Measurements from ENCODE around the gene GALNT10.
A peak's percentile ranks its signal among the peaks of the same experiment; 100 is the strongest.

Gene GALNT10, protein sequence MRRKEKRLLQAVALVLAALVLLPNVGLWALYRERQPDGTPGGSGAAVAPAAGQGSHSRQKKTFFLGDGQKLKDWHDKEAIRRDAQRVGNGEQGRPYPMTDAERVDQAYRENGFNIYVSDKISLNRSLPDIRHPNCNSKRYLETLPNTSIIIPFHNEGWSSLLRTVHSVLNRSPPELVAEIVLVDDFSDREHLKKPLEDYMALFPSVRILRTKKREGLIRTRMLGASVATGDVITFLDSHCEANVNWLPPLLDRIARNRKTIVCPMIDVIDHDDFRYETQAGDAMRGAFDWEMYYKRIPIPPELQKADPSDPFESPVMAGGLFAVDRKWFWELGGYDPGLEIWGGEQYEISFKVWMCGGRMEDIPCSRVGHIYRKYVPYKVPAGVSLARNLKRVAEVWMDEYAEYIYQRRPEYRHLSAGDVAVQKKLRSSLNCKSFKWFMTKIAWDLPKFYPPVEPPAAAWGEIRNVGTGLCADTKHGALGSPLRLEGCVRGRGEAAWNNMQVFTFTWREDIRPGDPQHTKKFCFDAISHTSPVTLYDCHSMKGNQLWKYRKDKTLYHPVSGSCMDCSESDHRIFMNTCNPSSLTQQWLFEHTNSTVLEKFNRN

DNA sequence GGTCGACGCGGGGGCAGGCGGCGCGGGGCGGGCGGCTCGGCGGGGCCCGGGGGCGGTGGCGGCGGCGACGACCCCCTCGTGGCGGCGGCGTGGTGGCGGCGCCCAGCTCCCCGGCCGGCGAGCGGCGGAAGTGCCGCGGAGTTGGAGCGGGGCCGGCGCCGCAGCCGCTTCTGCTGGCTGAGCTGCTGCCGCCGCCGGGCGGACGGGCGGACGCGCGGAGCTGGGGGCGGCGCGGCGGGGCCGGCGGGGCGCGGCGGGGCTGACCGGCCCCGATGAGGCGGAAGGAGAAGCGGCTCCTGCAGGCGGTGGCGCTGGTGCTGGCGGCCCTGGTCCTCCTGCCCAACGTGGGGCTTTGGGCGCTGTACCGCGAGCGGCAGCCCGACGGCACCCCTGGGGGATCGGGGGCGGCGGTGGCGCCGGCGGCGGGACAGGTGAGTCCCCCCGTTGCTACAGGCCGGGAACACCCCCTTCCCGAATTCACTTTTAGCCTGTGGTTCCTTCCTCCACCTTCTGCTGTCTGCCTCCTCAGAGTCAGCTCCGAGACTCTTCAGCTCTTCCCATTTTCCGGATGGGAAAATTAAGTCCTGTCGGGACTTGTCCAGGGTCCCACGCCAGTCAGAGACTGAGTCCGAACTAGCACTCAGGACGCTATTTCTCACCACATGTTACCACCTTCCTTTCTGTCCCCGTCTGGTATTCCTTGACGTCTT is at the start of gene GALNT10:
TSS of gene GALNT10 (plus strand) at position 139 of the 710 bp plus-strand sequence. CDS start at position 273, 134 bp downstream.
- Histone ChIP-seq H4K20me1 (ENCODE audit: insufficient read depth, low read length) (peaks cover 3% of the 10 kb centered on the region; the same call in 1 of the 2 replicates), H2AFZ (ENCODE audit: low read depth, low read length) (peak within 1 kb of the TSS; percentile 73), H3K27me3 (ENCODE audit: insufficient read depth, low read length, poor library complexity) (no peaks in the 10 kb centered on the region), H3K4me1 (ENCODE audit: insufficient read depth, low read length) (peaks cover 35% of the 10 kb centered on the region), H3K36me3 (ENCODE audit: insufficient read depth, low read length) (peaks cover 6% of the 10 kb centered on the region; the same call in 1 of the 2 replicates), H3K4me2 (ENCODE audit: insufficient read depth, low read length) (peak within 1 kb of the TSS; percentile 87), H3K9ac (ENCODE audit: low read depth, low read length) (peak within 1 kb of the TSS; percentile 75), H3K9me3 (ENCODE audit: insufficient read depth, low read length, severe bottlenecking) (no peaks in the 10 kb centered on the region), H3K4me3 (ENCODE audit: low read depth in 1 of 2, low read length in 2 of 2) (peak within 1 kb of the TSS; percentile 65 to 70; a peak in 3 of 4 replicates), H3K79me2 (ENCODE audit: insufficient read depth, low read length) (0 out of 2 replicates have a peak, but pooled peaks cover 3% of the 10 kb centered on the region), H3K27ac (ENCODE audit: low read length) (peak within 1 kb of the TSS; percentile 49)
- ATAC-seq (ENCODE audit: insufficient read depth, low read depth) (peak; percentile 62), DNase-seq (peak; percentile 63)
- TF ChIP-seq, protein P1, sequence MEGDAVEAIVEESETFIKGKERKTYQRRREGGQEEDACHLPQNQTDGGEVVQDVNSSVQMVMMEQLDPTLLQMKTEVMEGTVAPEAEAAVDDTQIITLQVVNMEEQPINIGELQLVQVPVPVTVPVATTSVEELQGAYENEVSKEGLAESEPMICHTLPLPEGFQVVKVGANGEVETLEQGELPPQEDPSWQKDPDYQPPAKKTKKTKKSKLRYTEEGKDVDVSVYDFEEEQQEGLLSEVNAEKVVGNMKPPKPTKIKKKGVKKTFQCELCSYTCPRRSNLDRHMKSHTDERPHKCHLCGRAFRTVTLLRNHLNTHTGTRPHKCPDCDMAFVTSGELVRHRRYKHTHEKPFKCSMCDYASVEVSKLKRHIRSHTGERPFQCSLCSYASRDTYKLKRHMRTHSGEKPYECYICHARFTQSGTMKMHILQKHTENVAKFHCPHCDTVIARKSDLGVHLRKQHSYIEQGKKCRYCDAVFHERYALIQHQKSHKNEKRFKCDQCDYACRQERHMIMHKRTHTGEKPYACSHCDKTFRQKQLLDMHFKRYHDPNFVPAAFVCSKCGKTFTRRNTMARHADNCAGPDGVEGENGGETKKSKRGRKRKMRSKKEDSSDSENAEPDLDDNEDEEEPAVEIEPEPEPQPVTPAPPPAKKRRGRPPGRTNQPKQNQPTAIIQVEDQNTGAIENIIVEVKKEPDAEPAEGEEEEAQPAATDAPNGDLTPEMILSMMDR (IDR thresholded peaks at IDR 0.05; ENCODE audit: borderline replicate concordance, extremely low read depth, low read length, poor library complexity, severe bottlenecking), result no peak
- TF ChIP-seq EZH2 (IDR thresholded peaks at IDR 0.05; ENCODE audit: borderline replicate concordance, low read depth, low read length, severe bottlenecking), result no peak

DNA sequence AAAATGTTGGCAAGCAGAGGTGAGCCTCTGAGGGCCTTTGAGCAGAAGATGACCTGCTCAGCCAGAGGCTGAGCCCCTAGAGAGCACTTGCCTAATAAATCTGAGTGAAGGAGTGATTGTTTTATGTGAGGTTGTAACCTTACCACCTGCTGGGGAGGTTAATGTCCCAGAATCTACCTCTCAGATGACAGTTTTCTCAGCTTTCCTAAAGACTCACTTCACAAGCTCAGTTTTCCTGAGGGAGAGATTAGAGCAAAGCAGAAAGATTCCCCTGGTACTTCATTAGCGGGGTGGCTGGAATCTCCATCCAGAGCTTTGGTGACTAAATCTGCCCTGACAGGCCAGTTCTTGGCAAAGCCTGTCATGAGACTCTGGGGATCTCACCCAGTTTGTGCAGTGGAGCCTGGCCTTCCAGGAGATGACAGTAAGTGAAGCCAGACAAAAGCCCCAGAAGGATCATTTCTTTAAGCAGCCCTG is 48.8 kb upstream of the GALNT10 start:
- Histone ChIP-seq H2AFZ (ENCODE audit: low read depth, low read length) (no peak overlapping the region), H3K79me2 (ENCODE audit: insufficient read depth, low read length) (no peaks in the 10 kb centered on the region), H3K4me3 (ENCODE audit: low read depth in 1 of 2, low read length in 2 of 2) (no peak overlapping the region), H4K20me1 (ENCODE audit: insufficient read depth, low read length) (no peaks in the 10 kb centered on the region), H3K27ac (ENCODE audit: low read length) (no peak overlapping the region), H3K36me3 (ENCODE audit: insufficient read depth, low read length) (no peaks in the 10 kb centered on the region), H3K4me1 (ENCODE audit: insufficient read depth, low read length) (no peaks in the 10 kb centered on the region), H3K9ac (ENCODE audit: low read depth, low read length) (no peak overlapping the region), H3K27me3 (ENCODE audit: insufficient read depth, low read length, poor library complexity) (no peaks in the 10 kb centered on the region), H3K9me3 (ENCODE audit: insufficient read depth, low read length, severe bottlenecking) (no peaks in the 10 kb centered on the region), H3K4me2 (ENCODE audit: insufficient read depth, low read length) (no peak overlapping the region)
- TF ChIP-seq, protein P1 (IDR thresholded peaks at IDR 0.05; ENCODE audit: borderline replicate concordance, extremely low read depth, low read length, poor library complexity, severe bottlenecking), result no peak
- TF ChIP-seq EZH2 (IDR thresholded peaks at IDR 0.05; ENCODE audit: borderline replicate concordance, low read depth, low read length, severe bottlenecking), result no peak
- ATAC-seq (ENCODE audit: insufficient read depth, low read depth), result no peak
- DNase-seq, result no peak

DNA sequence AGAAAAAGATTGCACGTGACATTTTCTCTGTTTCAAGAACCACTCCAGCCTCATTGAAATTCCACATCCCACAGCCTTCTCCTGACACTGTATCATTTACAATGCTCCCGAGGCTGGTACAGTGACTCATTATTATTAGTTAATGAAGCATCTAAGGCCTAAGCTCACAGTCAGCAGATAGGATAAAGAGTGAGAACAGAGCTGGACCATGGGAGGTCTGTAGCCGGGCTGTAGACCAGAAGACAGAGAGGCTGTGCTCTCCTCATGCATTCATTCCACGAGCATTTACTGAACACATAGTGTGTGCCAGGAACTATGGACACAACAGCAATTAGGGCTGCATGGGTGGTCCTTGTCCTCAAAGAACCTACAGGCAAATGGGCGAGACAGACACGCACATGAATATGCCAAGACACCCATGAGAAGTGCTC is 47.3 kb upstream of the GALNT10 start:
- no peak for ATAC-seq (ENCODE audit: insufficient read depth, low read depth)
- no peaks in the 10 kb centered on the region for H3K4me1 ChIP-seq (ENCODE audit: insufficient read depth, low read length)

More for the DNA sequence above, 47.3 kb upstream of the GALNT10 start:
- no peaks in the 10 kb centered on the region for H4K20me1 ChIP-seq (ENCODE audit: insufficient read depth, low read length)
- no peak overlapping the region for H3K4me3 ChIP-seq (ENCODE audit: low read depth in 1 of 2, low read length in 2 of 2)
- H2AFZ ChIP-seq (ENCODE audit: low read depth, low read length), result no peak overlapping the region
- H3K4me2 ChIP-seq (ENCODE audit: insufficient read depth, low read length), result no peak overlapping the region
- H3K27ac ChIP-seq (ENCODE audit: low read length), result no peak overlapping the region
- no peak overlapping the region for H3K9ac ChIP-seq (ENCODE audit: low read depth, low read length)
- DNase-seq, result no peak
- H3K79me2 ChIP-seq (ENCODE audit: insufficient read depth, low read length), result no peaks in the 10 kb centered on the region
- no peaks in the 10 kb centered on the region for H3K36me3 ChIP-seq (ENCODE audit: insufficient read depth, low read length)
- TF ChIP-seq, protein P1 (IDR thresholded peaks at IDR 0.05; ENCODE audit: borderline replicate concordance, extremely low read depth, low read length, poor library complexity, severe bottlenecking), result no peak
- TF ChIP-seq EZH2 (IDR thresholded peaks at IDR 0.05; ENCODE audit: borderline replicate concordance, low read depth, low read length, severe bottlenecking), result no peak
- H3K9me3 ChIP-seq (ENCODE audit: insufficient read depth, low read length, severe bottlenecking), result no peaks in the 10 kb centered on the region
- H3K27me3 ChIP-seq (ENCODE audit: insufficient read depth, low read length, poor library complexity), result no peaks in the 10 kb centered on the region
